Measurements from ENCODE around the gene DOC2A.
"Not testable (repeated sequence)": the region's sequence is repeated elsewhere in the genome, so short reads cannot be mapped to it uniquely, and the experiment has no call there.

Gene DOC2A

DNA sequence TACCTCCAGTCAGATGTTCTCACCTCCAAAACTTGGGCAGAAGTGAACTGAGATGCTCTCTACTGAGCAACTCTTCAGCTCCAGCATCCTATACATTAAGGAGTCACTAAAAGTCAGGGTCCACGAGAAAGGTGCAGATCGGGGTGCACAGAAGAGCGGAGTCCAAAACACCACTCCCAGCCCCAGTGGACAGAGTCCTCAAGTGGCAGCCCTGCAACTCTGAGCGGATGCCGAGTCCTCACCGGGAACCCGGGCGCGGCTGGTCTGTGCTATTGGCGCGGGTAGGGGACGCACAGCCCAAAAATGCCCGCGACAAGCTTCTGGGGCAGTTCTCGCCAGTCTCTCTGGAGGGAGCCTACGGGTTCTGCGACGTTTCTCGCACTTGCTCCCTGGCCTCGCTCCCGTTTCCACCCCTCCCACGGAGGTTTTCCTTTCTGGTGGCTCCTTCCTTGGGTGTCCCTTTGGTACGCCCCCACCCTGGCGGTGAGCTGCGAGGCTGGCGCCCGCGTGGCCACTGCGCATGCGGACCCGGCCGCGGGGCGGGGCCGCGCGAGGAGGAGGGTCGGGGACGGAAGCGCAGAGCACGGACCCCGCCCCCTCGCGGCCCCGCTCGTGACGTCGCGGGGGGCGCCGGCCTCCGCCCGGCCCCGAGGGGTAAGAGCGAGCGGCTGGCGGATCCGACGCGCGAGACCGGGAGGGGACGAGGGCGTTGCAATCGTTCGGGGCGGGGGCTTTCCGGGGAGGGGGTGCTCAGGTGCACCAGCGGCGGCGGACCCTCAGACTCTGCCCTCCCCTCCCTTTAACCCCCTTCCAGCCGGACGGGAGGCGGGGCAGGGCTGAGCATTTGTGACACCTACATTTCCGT lies 49.1 kb downstream of the DOC2A start, which contains the start of gene TMEM219:
Gene TMEM219 (plus strand): TSS at position 601 of the 865 bp plus-strand sequence. CDS start 1,065 bp downstream, outside the sequence.
- Histone ChIP-seq H3K36me3 (ENCODE audit: control insufficient read depth in 5 of 5, insufficient read depth in 5 of 5, low read length in 5 of 5) (no peaks in the 10 kb centered on the region), H3K4me1 (ENCODE audit: control insufficient read depth in 5 of 5, insufficient read depth in 5 of 5, low read length in 5 of 5) (peaks cover 3 to 26% (median 24%) of the 10 kb centered on the region in 5 donors), H3K27me3 (ENCODE audit: control insufficient read depth in 5 of 5, insufficient read depth in 4 of 5, low read length in 5 of 5) (no peaks in the 10 kb centered on the region), H3K9ac (ENCODE audit: low read length in 5 of 5) (peak within 1 kb of the TSS; percentile 70 to 91 (median 84)), H3K4me3 (ENCODE audit: low read depth in 1 of 5, low read length in 5 of 5) (peak within 1 kb of the TSS; percentile 77 to 97 (median 86)), H3K27ac (ENCODE audit: low read depth, low read length) (peak within 1 kb of the TSS; percentile 88), H3K9me3 (ENCODE audit: control insufficient read depth in 5 of 5, low read length in 5 of 5) (no peaks in the 10 kb centered on the region)

DNA sequence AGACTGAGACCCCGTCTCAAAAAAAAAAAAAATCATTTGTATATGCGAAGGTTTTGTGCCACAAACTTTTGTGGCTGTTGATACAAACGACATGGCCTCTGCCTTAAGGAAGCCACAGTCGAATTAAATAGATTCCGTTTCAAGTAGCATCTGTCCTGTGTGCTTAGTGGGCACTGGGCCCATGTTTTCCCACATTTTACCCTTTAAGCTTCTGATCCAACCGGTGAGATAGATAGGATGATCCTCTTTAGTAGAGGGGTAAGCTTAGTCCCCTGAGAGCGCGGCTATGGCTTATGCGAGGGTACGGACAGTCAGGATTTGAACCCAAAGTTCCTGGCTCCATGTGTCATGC lies 49.7 kb downstream of the DOC2A start:
- Histone ChIP-seq H3K27ac (ENCODE audit: low read depth, low read length) (peak overlapping the region; percentile 88), H3K27me3 (ENCODE audit: control insufficient read depth in 5 of 5, insufficient read depth in 4 of 5, low read length in 5 of 5) (no peaks in the 10 kb centered on the region), H3K36me3 (ENCODE audit: control insufficient read depth in 5 of 5, insufficient read depth in 5 of 5, low read length in 5 of 5) (no peaks in the 10 kb centered on the region), H3K9ac (ENCODE audit: low read length in 5 of 5) (peak overlapping the region in 4 of 5 donors; percentile 68 to 78 (median 74)), H3K4me1 (ENCODE audit: control insufficient read depth in 5 of 5, insufficient read depth in 5 of 5, low read length in 5 of 5) (peaks cover 3 to 26% (median 24%) of the 10 kb centered on the region in 5 donors), H3K4me3 (ENCODE audit: low read depth in 1 of 5, low read length in 5 of 5) (peak overlapping the region; percentile 77 to 90 (median 83)), H3K9me3 (ENCODE audit: control insufficient read depth in 5 of 5, low read length in 5 of 5) (no peaks in the 10 kb centered on the region)

DNA sequence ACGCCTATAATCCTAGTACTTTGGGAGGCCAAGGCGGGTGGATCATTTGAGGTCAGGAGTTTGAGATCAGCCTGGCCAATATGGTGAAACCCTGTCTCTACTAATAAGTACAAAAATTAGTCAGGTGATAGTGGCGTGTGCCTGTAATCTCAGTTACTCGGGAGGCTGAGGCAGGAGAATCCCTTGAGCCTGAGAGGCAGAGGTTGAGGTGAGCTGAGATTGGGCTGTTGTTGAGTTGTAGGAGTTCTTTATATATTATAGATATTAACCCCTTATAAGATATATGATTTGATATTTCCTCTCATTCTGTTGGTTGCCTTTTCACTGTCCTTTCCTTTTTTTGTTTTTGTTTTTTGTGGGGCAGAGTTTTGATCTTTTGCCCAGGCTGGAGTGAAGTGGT lies 51.0 kb downstream of the DOC2A start:
- H3K36me3 ChIP-seq (ENCODE audit: control insufficient read depth in 5 of 5, insufficient read depth in 5 of 5, low read length in 5 of 5); H3K9me3 ChIP-seq (ENCODE audit: control insufficient read depth in 5 of 5, low read length in 5 of 5); H3K4me3 ChIP-seq (ENCODE audit: low read depth in 1 of 5, low read length in 5 of 5); H3K27me3 ChIP-seq (ENCODE audit: control insufficient read depth in 5 of 5, insufficient read depth in 4 of 5, low read length in 5 of 5); H3K27ac ChIP-seq (ENCODE audit: low read depth, low read length); H3K9ac ChIP-seq (ENCODE audit: low read length in 5 of 5): not testable (repeated sequence)
- H3K4me1 ChIP-seq (ENCODE audit: control insufficient read depth in 5 of 5, insufficient read depth in 5 of 5, low read length in 5 of 5) = peaks cover 3 to 24% (median 21%) of the 10 kb centered on the region in 5 donors

DNA sequence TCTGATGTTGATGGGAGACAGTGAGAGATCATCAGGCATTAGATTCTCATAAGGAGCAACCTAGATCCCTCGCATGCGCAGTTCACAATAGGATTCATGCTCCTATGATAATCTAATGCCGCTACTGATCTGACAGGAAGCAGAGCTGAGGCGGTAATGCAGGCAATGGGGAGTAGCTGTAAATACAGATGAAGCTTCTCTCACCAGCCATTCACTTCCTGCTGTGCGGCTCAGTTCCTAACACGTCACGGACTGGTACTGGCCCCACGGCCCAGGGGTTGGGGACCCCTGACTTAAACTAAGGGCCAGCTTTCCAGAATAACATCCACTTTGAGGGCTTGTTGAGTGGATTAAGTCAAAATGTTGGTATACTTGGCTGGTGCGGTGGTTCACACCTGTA lies 51.5 kb downstream of the DOC2A start:
- Histone ChIP-seq H3K27me3 (ENCODE audit: control insufficient read depth in 5 of 5, insufficient read depth in 4 of 5, low read length in 5 of 5) (no peaks in the 10 kb centered on the region), H3K4me3 (ENCODE audit: low read depth in 1 of 5, low read length in 5 of 5) (no peak overlapping the region), H3K4me1 (ENCODE audit: control insufficient read depth in 5 of 5, insufficient read depth in 5 of 5, low read length in 5 of 5) (peaks cover 3 to 21% (median 21%) of the 10 kb centered on the region in 5 donors), H3K36me3 (ENCODE audit: control insufficient read depth in 5 of 5, insufficient read depth in 5 of 5, low read length in 5 of 5) (no peaks in the 10 kb centered on the region), H3K9me3 (ENCODE audit: control insufficient read depth in 5 of 5, low read length in 5 of 5) (no peaks in the 10 kb centered on the region), H3K27ac (ENCODE audit: low read depth, low read length) (no peak overlapping the region), H3K9ac (ENCODE audit: low read length in 5 of 5) (no peak overlapping the region)

DNA sequence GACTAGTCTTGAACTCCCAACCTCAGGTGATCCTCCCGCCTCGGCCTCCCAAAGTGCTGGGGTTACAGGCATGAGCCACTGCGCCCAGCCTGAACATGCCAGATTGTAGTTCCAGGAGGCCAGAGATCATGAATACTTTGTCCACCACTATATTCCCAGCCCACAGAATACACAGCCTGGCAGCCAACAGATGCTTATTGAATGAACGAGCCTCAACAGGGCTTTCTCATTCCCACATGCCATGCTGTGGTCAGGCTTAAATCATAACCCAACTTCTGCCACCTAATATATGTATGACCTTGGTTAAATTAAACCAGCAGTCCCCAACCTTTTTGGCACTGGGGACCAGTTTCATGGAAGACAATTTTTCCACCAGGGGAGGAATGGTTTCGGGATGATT lies 52.1 kb downstream of the DOC2A start:
- H3K9me3 ChIP-seq (ENCODE audit: control insufficient read depth in 5 of 5, low read length in 5 of 5) = no peaks in the 10 kb centered on the region
- no peak overlapping the region for H3K4me3 ChIP-seq (ENCODE audit: low read depth in 1 of 5, low read length in 5 of 5)
- H3K4me1 ChIP-seq (ENCODE audit: control insufficient read depth in 5 of 5, insufficient read depth in 5 of 5, low read length in 5 of 5) = peaks cover 3 to 21% (median 21%) of the 10 kb centered on the region in 5 donors
- no peak overlapping the region for H3K9ac ChIP-seq (ENCODE audit: low read length in 5 of 5)
- H3K27me3 ChIP-seq (ENCODE audit: control insufficient read depth in 5 of 5, insufficient read depth in 4 of 5, low read length in 5 of 5) = no peaks in the 10 kb centered on the region
- no peak overlapping the region for H3K27ac ChIP-seq (ENCODE audit: low read depth, low read length)
- H3K36me3 ChIP-seq (ENCODE audit: control insufficient read depth in 5 of 5, insufficient read depth in 5 of 5, low read length in 5 of 5) = no peaks in the 10 kb centered on the region
